NCI-H146 treated with DMSO at 0.1 percent for 48 hours (cell line): Measurements from ENCODE around the gene NAT10.

Source experiments
- DNase-seq: peaks from one replicate; lab custom pipeline; 2025; ENCODE audit not compliant: unreplicated experiment; lab: John Stamatoyannopoulos, UW

NAT10 gene

GRCh38 chr11:34148504-34149165 is 43.2 kb downstream of the NAT10 start:
- no peak for DNase-seq

- no peak for DNase-seq
Measured at GRCh38 chr11:34149274-34149673, 43.8 kb downstream of the NAT10 start.

GRCh38 chr11:34149786-34150185 is 44.4 kb downstream of the NAT10 start:
- no peak for DNase-seq

DNA sequence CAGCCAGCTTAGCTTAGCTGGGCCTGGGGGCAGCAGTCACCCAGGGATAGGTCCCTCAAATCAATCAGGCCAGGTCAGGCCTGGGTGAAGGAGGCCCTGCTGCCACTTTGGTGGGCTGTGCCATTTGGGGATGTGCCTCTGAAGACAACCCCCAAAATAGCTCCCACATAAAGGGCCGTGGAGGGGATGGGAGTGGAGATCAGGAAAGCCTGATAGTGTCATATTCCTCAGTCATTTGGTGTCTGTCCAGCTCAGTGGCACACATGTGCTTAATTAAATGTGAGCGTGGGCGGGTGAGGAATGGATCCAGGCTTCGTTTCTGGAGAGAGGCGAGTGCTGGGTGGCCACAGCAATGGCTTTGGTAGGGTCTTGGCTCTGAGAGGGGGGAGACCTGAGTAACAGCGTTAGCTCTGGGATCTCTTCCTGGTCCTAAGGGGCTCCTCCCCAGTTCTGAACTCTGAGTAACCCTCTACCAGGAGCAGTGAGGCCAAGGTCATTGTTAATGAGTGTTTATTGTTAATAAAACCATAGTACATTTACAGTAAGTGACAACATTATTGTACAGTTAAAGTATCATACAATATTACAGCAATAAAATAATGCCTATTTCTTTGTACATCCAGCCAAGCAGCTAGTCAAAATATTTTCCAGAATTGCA is 45.2 kb downstream of the NAT10 start:
- DNase-seq, result no peak

GRCh38 chr11:34151166-34151565 is 45.7 kb downstream of the NAT10 start:
- no peak for DNase-seq

DNA sequence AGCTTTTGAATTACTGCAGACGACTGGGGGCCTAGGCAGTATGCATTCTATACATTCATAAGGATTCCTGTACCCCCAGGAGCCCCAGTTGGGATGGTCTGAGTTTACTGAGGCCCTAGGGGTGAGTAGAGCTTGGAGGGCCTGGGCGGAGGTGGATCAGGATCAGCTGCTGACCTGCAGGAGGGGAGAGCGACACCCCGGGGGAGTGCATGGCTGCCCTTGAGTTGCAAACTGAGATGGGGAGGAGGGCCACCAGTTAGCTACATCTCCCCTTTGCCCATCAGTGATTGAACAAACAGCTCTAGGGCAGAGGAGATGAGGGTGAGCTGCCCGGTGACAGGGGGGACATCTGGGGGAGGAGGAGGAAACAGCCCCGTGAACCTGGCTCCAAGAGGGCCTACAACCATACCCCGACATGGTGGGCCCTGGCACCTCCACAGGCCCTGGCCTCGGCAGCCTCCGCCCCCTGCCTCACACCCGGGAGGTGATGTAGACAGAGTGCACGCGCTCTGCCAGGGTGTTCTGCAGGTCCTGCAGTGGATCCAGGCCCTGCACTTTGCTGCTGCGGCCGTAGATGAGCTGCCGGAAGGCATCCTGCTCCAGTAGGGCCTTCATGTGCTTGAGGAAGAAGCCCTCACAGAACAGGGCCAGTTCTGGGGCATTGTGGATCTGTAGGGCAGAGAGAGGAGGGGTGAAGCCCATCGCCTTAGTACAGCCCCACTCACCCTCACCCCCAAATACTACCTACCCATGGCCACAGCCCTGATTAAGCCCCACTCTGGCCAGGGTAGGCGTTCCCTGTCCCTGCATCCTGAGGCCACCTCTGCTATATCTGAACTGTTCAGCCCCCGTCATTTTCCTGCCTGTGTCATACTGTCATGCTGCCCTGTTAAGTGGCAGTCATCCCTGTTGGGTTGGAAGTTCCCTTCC is 46.8 kb downstream of the NAT10 start:
- no peak for DNase-seq

DNA sequence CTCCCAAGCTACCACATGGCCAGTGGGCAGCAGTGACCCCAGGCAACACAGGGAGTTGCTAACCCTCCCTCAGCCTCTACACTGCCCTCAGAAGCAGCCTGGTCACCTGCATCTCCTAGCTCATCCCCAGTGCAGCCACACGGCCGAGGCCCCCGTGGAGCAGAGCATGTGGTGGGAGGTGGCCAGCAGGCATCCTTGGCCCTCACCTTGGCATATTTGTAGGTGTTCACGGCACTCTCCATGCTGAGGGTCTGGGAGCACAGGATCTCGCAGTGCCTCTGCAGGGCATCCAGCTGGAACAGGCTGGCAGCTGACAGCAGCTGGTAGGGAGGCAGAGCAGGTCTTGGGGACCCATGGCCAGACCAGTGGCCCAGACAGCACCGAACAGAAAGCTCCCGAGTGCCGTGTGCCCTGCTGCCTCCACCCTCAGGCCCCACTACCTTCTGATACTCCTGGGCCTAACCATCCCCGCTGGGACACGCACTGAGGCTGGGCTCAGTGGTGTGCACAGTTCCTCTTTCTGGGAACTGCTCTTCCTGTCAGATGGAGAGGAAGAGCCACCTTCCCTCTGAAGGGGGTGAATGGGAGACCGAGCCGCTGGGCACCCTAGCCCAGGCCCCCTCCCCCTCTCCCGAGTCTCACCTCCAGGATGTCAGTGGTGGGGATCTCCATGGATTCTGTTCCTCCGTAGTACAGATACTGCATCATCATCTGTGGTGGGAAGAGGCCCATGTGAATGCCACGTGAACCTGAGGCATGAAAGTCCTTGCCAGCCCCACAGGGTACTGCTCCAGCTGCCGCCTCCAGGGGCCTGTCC is 48.8 kb downstream of the NAT10 start:
- DNase-seq, result no peak

- no peak for DNase-seq
Measured at GRCh38 chr11:34155057-34155756, 49.8 kb downstream of the NAT10 start.

- DNase-seq, result no peak
Measured at GRCh38 chr11:34155757-34156062, 50.3 kb downstream of the NAT10 start.

DNA sequence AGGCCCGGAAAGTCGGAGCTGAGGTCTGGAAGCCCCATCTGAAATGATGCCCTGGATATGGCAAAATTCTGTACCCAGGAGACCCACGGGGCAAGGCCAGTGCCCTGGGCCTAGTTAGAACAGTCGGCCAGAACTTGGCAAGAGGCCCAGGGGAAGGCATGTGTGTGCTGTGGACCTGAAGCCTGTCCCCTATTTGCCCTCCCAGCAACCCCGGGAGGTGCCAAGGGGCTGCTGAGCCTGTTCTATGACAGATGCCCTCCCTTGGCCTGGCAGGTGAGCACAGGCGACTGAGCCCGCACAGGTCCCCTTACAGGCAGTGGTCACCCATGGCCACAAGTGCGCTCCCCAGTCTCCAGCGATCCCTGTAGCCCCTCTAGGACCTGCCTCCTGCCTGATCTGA is 51.7 kb downstream of the NAT10 start:
- no peak for DNase-seq

DNA sequence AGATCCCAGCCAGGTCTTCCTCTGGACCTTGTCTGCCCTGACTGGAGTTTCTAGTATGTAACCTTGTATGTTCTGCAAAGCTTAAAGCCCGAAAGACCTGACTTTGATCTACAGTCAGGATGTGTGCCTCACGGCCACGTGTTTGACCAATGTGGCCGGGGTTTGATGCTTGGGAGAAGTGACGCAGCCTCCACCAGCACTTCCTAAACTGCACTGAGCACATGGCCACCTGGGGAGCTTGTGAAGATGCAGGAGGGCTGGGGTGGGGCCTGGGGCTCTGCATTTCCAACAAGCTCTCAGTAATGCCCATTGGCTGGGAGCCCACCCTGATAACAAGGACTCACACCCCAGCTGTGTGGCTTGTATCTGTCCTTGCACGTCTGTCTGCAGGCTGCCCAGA is 53.2 kb downstream of the NAT10 start:
- no peak for DNase-seq

- no peak for DNase-seq
Measured at GRCh38 chr11:34160049-34160721, 54.8 kb downstream of the NAT10 start.

GRCh38 chr11:34160791-34161190 is 55.4 kb downstream of the NAT10 start:
- no peak for DNase-seq

DNA sequence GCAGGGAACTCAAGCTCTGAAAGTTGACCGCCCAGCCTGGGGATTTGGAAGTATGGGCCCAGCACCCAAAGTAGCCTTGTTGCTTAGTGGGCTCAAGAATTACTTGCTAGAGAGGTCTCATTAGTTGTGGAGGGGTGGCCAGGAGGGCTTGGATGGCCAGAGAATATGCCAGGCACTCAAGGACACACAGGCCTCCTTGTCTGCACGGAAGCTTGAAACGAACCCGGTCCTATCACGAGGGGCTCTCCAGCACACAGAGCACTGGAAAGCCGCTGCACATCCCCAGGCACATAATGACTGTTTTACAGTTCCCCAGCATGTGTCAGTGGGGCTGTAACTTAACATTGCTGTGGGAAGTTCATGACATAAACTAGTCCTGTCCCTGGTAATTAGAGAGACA is 55.9 kb downstream of the NAT10 start:
- DNase-seq, result no peak

DNA sequence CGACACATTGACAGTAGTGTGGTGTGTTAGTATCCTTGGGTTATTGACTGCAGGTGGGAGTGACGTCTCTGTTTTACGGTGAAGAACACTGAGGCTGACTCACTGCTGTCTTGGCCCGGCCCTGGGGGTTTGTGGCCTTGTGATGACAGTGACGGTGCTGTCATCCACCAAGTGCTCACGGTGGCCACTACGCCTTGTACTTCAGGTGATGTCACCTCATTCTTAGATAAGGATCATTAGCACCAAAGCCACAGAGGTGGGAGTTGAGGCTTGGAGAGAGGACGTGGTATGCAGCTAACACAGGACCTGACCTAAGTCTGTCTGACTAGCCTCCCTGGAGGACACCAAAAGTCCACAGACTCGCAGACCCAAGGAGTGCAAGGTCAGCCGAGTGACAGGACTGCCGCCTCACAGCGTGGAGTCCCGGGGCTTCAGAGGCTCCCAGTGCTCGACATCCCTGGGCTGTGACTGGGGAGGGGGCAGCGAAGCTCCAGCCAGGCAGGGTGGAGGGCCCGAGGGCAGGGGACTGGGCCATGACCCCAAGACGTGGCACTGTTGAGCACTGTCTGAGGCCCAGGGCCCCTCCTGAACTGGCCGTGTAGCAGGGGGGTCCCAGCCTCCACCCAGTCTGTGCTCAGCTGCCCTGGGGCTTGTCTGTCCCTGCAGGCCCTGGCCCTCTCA is 56.5 kb downstream of the NAT10 start:
- DNase-seq, result no peak

DNA sequence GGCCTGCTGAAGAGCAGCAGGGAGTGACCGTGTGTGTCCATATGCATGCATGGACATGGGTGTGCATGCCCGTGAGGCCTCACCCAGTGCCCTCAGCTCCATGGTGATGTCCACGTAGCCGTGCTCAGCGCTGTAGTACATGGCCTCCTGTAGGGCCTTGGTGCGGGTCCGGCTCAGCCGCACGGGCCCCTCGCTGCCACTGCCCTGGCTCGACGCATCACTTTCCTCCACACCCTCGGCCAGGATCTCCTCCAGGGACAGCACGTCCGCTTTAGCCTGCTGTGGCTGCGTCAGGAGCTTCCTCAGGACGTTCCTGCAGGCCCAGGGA is 57.0 kb downstream of the NAT10 start:
- no peak for DNase-seq

GRCh38 chr11:34162856-34163255 is 57.4 kb downstream of the NAT10 start:
- no peak for DNase-seq

GRCh38 chr11:34165121-34165520 is 59.7 kb downstream of the NAT10 start:
- no peak for DNase-seq

DNA sequence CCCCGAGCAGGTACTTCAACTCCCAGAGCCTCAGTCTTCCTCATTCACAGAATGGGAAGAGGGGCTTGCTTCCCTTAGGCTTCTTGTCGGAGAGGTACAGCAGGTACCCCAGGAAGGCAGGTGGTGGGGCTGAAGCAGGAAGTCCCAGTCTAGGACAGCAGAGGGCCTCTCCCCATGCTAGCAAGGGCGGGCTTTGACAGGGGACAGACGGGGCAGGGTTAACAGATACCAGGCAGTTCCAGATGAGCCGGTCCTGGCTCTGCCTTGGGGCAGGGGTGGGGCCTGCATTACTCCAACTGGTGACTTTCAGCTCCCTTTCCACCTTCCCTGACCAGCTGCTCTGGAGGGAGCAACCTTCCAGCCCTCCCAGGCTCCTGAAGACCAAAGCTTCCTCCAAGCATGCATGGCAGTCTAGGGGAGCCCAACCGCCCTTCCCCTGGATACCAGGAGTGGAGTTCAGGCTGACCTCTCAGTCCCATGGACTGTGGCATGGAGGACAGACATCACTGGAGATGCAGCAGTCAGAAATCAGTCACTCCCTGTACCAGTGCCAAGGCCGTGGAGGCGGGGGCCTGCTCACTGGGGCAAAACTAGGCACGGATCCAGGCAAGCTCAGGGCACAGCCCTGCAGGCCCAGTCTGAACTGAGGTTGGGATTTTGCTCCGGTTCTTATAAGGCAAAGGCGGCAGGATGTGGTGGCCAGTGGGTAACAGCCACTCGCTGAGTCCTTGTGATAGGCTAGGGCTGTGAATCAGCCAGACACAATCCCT is 60.5 kb downstream of the NAT10 start:
- DNase-seq, result no peak
